ENCODE measurements around the gene RNF115. TPM values are rescaled to one million over a fixed set of nuclear protein-coding genes. Genes with fewer than 3 reads are reported as not detected.
"Not testable (repeated sequence)": the region's sequence is repeated elsewhere in the genome, so short reads cannot be mapped to it uniquely, and the experiment has no call there.

Gene RNF115
- total and polyA plus RNA-seq, 8 donors: 4.9 to 8.1 (median 5.9) TPM

- H3K27ac ChIP-seq: no peak overlapping the region
- FAIRE-seq: no peak
These were observed 4.6 kb upstream of the RNF115 start for GRCh38 chr1:145828367-145829026.

GRCh38 chr1:145827966-145828365 lies 4.1 kb upstream of the RNF115 start:
- TF ChIP-seq CTCF (IDR thresholded peaks at IDR 0.05): no peak
- H3K36me3 ChIP-seq: peaks cover 3 to 49% (median 27%) of the 10 kb centered on the region in 3 donors
- no peak for FAIRE-seq
- no peak for DNase-seq
- H3K9me3 ChIP-seq: no peaks in the 10 kb centered on the region
- no peaks in the 10 kb centered on the region for H3K27me3 ChIP-seq
- ATAC-seq: no peak
- H3K27ac ChIP-seq: no peak overlapping the region
- no peak overlapping the region for H3K4me3 ChIP-seq
- peaks cover 0 to 11% (median 0%) of the 10 kb centered on the region in 3 donors for H3K4me1 ChIP-seq
- intact Hi-C loops (cut with DNase I): no loop called here

More at GRCh38 chr1:145828367-145829026, 4.6 kb upstream of the RNF115 start:
- Histone ChIP-seq H3K9me3 (no peaks in the 10 kb centered on the region), H3K4me1 (peaks cover 0 to 11% (median 0%) of the 10 kb centered on the region in 3 donors), H3K27me3 (no peaks in the 10 kb centered on the region), H3K4me3 (no peak overlapping the region), H3K36me3 (peaks cover 3 to 55% (median 30%) of the 10 kb centered on the region in 3 donors)
- intact Hi-C loops (cut with DNase I): no loop called here
- ATAC-seq (no peak), DNase-seq (no peak)
- no peak for TF ChIP-seq CTCF (IDR thresholded peaks at IDR 0.05)

GRCh38 chr1:145826030-145826429 lies 2.1 kb upstream of the RNF115 start:
- ATAC-seq: no peak
- no peak for TF ChIP-seq CTCF (IDR thresholded peaks at IDR 0.05)
- Histone ChIP-seq H3K27me3 (no peaks in the 10 kb centered on the region), H3K36me3 (peaks cover 3 to 42% (median 20%) of the 10 kb centered on the region in 3 donors), H3K9me3 (no peaks in the 10 kb centered on the region), H3K4me3 (no peak overlapping the region), H3K27ac (no peak overlapping the region), H3K4me1 (peaks cover 0 to 11% (median 0%) of the 10 kb centered on the region in 3 donors)
- no peak for FAIRE-seq
- DNase-seq: no peak
- intact Hi-C loops (cut with DNase I): no loop called here
- WGBS, 2 donors: 84 to 92% methylated on average over 2 of the region's 2 CpGs

- H3K4me3 ChIP-seq: peak overlapping the region; percentile 65 to 97 (median 70)
- no peak for ATAC-seq
- no peaks in the 10 kb centered on the region for H3K27me3 ChIP-seq
- H3K9me3 ChIP-seq: no peaks in the 10 kb centered on the region
- intact Hi-C loops (cut with DNase I): no loop called here
- H3K4me1 ChIP-seq: peaks cover 0 to 11% (median 0%) of the 10 kb centered on the region in 3 donors
- FAIRE-seq: no peak
- TF ChIP-seq CTCF (IDR thresholded peaks at IDR 0.05): no peak
- H3K36me3 ChIP-seq: peaks cover 3 to 28% (median 17%) of the 10 kb centered on the region in 3 donors
- 0 to 1% methylated on average over 7 of the region's 7 CpGs for WGBS, 2 donors
- DNase-seq: no peak
- peak overlapping the region; percentile 77 to 93 (median 83) for H3K27ac ChIP-seq
These were observed 576 bp upstream of the RNF115 start for GRCh38 chr1:145824499-145824842.

GRCh38 chr1:145822779-145823331 lies 1.0 kb downstream of the RNF115 start:
- H3K27me3 ChIP-seq; H3K27ac ChIP-seq; ATAC-seq; H3K9me3 ChIP-seq; intact Hi-C loops (cut with DNase I); FAIRE-seq; DNase-seq: not testable (repeated sequence)
- peaks cover 0 to 13% (median 8%) of the 10 kb centered on the region in 3 donors for H3K36me3 ChIP-seq
- 0% methylated on average over 2 to 4 of the region's 16 CpGs for WGBS, 2 donors
- H3K4me1 ChIP-seq: peaks cover 0 to 11% (median 0%) of the 10 kb centered on the region in 3 donors
- H3K4me3 ChIP-seq: peak overlapping the region in 1 of 4 donors; percentile 68

- H3K4me3 ChIP-seq; intact Hi-C loops (cut with DNase I); H3K27ac ChIP-seq; FAIRE-seq; H3K4me1 ChIP-seq; H3K9me3 ChIP-seq; H3K27me3 ChIP-seq; DNase-seq; H3K36me3 ChIP-seq: not testable (repeated sequence)
- peak in 3 of 4 donors; percentile 34 to 72 (median 53) for ATAC-seq
- WGBS, 2 donors: 16 to 17% methylated on average over 4 of the region's 6 CpGs
These were observed 5.8 kb downstream of the RNF115 start for GRCh38 chr1:145818095-145818494.

- H3K4me3 ChIP-seq; intact Hi-C loops (cut with DNase I); H3K9me3 ChIP-seq; DNase-seq; FAIRE-seq; H3K27me3 ChIP-seq; H3K27ac ChIP-seq; H3K4me1 ChIP-seq; H3K36me3 ChIP-seq; ATAC-seq: not testable (repeated sequence)
- 73 to 82% methylated on average over 5 of the region's 6 CpGs for WGBS, 2 donors
These were observed 10.7 kb downstream of the RNF115 start for GRCh38 chr1:145812977-145813810.

Data from pancreas (tissue), 10 donors.